Tibial nerve (tissue), 4 donors: ENCODE data around the gene RIGI. TPM values are rescaled to one million over a fixed set of nuclear protein-coding genes. Genes with fewer than 3 reads are reported as not detected.

Source experiments
- DNase-seq, 2 donors: peaks; one replicate each; pipeline ENCODE4 v3.0.0-alpha.2; 2019; ENCODE audit warnings: low spot score in 2 of 2
- H3K27ac ChIP-seq, 4 donors: fragments of 200-600 bp; sonication (generic) in 3 of 4; one replicate each; pipeline ENCODE4 v1.5.1; 2017 to 2019; ENCODE audit warnings: mild to moderate bottlenecking in 1 of 4
- H3K27me3 ChIP-seq, 2 donors: fragments of 200-600 bp; sonication (generic) in 1 of 2; one replicate each; pipeline versions ENCODE4 v1.5.1 to v1.6.0; 2017 to 2019
- H3K36me3 ChIP-seq, 3 donors: fragments of 200-600 bp; sonication (generic); one replicate each; pipeline ENCODE4 v1.5.1; 2018 to 2019
- H3K4me1 ChIP-seq, 4 donors: fragments of 200-600 bp; sonication (generic) in 3 of 4; one replicate each; pipeline ENCODE4 v1.5.1; 2017 to 2019
- H3K4me3 ChIP-seq, 4 donors: fragments of 200-600 bp; sonication (generic) in 3 of 4; one replicate each; pipeline ENCODE4 v1.5.1; 2017 to 2019; ENCODE audit warnings: mild to moderate bottlenecking in 1 of 4, moderate library complexity in 1 of 4
- H3K9me3 ChIP-seq, 4 donors: fragments of 200-600 bp; sonication (generic) in 3 of 4; one replicate each; pipeline ENCODE4 v1.5.1; 2017 to 2019
- CTCF ChIP-seq, 5 experiments: fragments of 200-600 bp in 3 of 5; fragments of 450-650 bp in 2 of 5; sonication (generic) in 3 of 5; IDR thresholded peaks; one replicate each; pipeline ENCODE4 v1.5.1; 2016 to 2019; ENCODE audit warnings: antibody characterized with exemption in 5 of 5, mild to moderate bottlenecking in 3 of 5, moderate library complexity in 2 of 5
- EP300 ChIP-seq, 2 donors: sonication (generic); formaldehyde crosslinking; IDR thresholded peaks; one replicate each; pipeline ENCODE4 v1.6.1; 2017; ENCODE audit warnings: antibody characterized with exemption in 2 of 2, mild to moderate bottlenecking in 1 of 2
- POLR2A ChIP-seq, 2 donors: fragments of 450-650 bp; IDR thresholded peaks; one replicate each; pipeline ENCODE4 v1.6.1; 2017; ENCODE audit warnings: antibody characterized with exemption in 2 of 2, mild to moderate bottlenecking in 2 of 2, moderate library complexity in 2 of 2
- WGBS, 2 donors: methylation state at CpG; one replicate each; pipeline ENCODE4 v1.1.5; 2018; 5-methylcytosine and 5-hydroxymethylcytosine counted together
- total RNA-seq, 4 donors: library from RNA; depleted of rRNA; stranded (reverse); fragments of >200 nt; gene quantifications; one replicate each; pipeline ENCODE4 v1.1.0, GENCODE V29; 2016

Gene RIGI
- total RNA-seq, 4 donors from 2014 or later = 8.2 to 16.0 (median 9.3) TPM

- Histone ChIP-seq H3K27me3 (no peaks in the 10 kb centered on the region), H3K9me3 (no peaks in the 10 kb centered on the region), H3K4me3 (no peak overlapping the region), H3K4me1 (no peaks in the 10 kb centered on the region), H3K27ac (no peak overlapping the region), H3K36me3 (peaks cover 0 to 61% (median 0%) of the 10 kb centered on the region in 3 donors)
- 81 to 96% methylated on average over 2 of the region's 2 CpGs for WGBS, 2 donors
- DNase-seq = no peak
- TF ChIP-seq CTCF (IDR thresholded peaks at IDR 0.05) = no peak
- no peak for TF ChIP-seq EP300 (IDR thresholded peaks at IDR 0.05)
- no peak for TF ChIP-seq POLR2A (IDR thresholded peaks at IDR 0.05)
Measured at GRCh38 chr9:32500768-32501167, 25.2 kb downstream of the RIGI start.

- no peak overlapping the region for H3K27ac ChIP-seq
- no peak for TF ChIP-seq POLR2A (IDR thresholded peaks at IDR 0.05)
- TF ChIP-seq EP300 (IDR thresholded peaks at IDR 0.05) = no peak
- TF ChIP-seq CTCF (IDR thresholded peaks at IDR 0.05) = no peak
- H3K4me1 ChIP-seq = no peaks in the 10 kb centered on the region
- H3K27me3 ChIP-seq = no peaks in the 10 kb centered on the region
- H3K9me3 ChIP-seq = no peaks in the 10 kb centered on the region
- no peak for DNase-seq
- H3K36me3 ChIP-seq = peaks cover 0 to 80% (median 0%) of the 10 kb centered on the region in 3 donors
- H3K4me3 ChIP-seq = no peak overlapping the region
Measured at GRCh38 chr9:32497921-32498320, 28.1 kb downstream of the RIGI start.

- Histone ChIP-seq H3K4me3 (no peak overlapping the region), H3K4me1 (no peaks in the 10 kb centered on the region), H3K9me3 (no peaks in the 10 kb centered on the region), H3K27ac (no peak overlapping the region), H3K27me3 (no peaks in the 10 kb centered on the region), H3K36me3 (peaks cover 0 to 78% (median 8%) of the 10 kb centered on the region in 3 donors)
- DNase-seq = no peak
- 70 to 76% methylated on average over 3 of the region's 3 CpGs for WGBS, 2 donors
- TF ChIP-seq CTCF (IDR thresholded peaks at IDR 0.05) (no peak), POLR2A (IDR thresholded peaks at IDR 0.05) (no peak), EP300 (IDR thresholded peaks at IDR 0.05) (no peak)
Measured at GRCh38 chr9:32490601-32491000, 35.4 kb downstream of the RIGI start.

GRCh38 chr9:32487981-32488380 is 38.0 kb downstream of the RIGI start:
- peaks cover 0 to 86% (median 19%) of the 10 kb centered on the region in 3 donors for H3K36me3 ChIP-seq
- WGBS, 2 donors = 84% methylated on average over 3 of the region's 3 CpGs
- DNase-seq = no peak

More at GRCh38 chr9:32487981-32488380, 38.0 kb downstream of the RIGI start:
- Histone ChIP-seq H3K27ac (no peak overlapping the region), H3K27me3 (no peaks in the 10 kb centered on the region), H3K9me3 (no peaks in the 10 kb centered on the region), H3K4me3 (no peak overlapping the region), H3K4me1 (no peaks in the 10 kb centered on the region)
- TF ChIP-seq CTCF (IDR thresholded peaks at IDR 0.05) (no peak), POLR2A (IDR thresholded peaks at IDR 0.05) (no peak), EP300 (IDR thresholded peaks at IDR 0.05) (no peak)
